ENCODE results near the gene COL6A3.

Gene COL6A3

DNA sequence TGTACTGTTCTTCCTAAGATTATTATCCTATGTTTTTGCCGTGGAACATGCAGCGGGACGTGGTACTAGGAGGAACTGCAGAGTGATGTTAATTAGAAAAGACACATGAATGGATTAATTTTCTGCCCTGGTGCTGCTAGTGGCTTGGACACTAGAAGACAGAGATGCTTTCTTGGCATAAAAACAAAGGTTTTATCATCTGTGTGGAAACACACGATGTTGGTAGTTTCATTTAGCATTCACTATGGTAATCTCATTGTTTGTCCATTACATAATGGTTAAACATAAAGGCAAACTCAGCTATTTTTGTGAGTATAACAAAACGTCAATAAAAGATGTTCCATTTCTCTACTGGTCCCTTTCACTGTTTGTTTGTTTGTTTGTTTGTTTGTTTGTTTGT, 22.8 kb downstream of the COL6A3 start:
- CTCF ChIA-PET = interaction anchor here (1.1 kb wide), 1 partner anchor 19 kb away, joined by 3 read pairs; no protein-coding TSS in a partner anchor
- TF ChIP-seq ZNF837 (tag by site-specific recombination; IDR thresholded peaks at IDR 0.05) = no peak
- no peak for TF ChIP-seq ZNF747 (tag by site-specific recombination; IDR thresholded peaks at IDR 0.05)
- no peak for TF ChIP-seq ZNF660 (tag by site-specific recombination; IDR thresholded peaks at IDR 0.05)
- no peak for TF ChIP-seq ZNF791 (tag by site-specific recombination; IDR thresholded peaks at IDR 0.05)
- no peak for TF ChIP-seq ZNF311 (tag by site-specific recombination; IDR thresholded peaks at IDR 0.05; ENCODE audit: borderline replicate concordance)
- TF ChIP-seq, protein P1, sequence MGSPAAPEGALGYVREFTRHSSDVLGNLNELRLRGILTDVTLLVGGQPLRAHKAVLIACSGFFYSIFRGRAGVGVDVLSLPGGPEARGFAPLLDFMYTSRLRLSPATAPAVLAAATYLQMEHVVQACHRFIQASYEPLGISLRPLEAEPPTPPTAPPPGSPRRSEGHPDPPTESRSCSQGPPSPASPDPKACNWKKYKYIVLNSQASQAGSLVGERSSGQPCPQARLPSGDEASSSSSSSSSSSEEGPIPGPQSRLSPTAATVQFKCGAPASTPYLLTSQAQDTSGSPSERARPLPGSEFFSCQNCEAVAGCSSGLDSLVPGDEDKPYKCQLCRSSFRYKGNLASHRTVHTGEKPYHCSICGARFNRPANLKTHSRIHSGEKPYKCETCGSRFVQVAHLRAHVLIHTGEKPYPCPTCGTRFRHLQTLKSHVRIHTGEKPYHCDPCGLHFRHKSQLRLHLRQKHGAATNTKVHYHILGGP (tag by site-specific recombination; IDR thresholded peaks at IDR 0.05) = no peak
- TF ChIP-seq, protein P2, sequence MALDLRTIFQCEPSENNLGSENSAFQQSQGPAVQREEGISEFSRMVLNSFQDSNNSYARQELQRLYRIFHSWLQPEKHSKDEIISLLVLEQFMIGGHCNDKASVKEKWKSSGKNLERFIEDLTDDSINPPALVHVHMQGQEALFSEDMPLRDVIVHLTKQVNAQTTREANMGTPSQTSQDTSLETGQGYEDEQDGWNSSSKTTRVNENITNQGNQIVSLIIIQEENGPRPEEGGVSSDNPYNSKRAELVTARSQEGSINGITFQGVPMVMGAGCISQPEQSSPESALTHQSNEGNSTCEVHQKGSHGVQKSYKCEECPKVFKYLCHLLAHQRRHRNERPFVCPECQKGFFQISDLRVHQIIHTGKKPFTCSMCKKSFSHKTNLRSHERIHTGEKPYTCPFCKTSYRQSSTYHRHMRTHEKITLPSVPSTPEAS (tag by site-specific recombination; IDR thresholded peaks at IDR 0.05) = no peak
- no peak for TF ChIP-seq ZNF324 (tag by site-specific recombination; IDR thresholded peaks at IDR 0.05)
- TF ChIP-seq GLI2 (tag by site-specific recombination; IDR thresholded peaks at IDR 0.05; ENCODE audit: borderline replicate concordance, low read depth) = no peak
- TF ChIP-seq, protein P3, sequence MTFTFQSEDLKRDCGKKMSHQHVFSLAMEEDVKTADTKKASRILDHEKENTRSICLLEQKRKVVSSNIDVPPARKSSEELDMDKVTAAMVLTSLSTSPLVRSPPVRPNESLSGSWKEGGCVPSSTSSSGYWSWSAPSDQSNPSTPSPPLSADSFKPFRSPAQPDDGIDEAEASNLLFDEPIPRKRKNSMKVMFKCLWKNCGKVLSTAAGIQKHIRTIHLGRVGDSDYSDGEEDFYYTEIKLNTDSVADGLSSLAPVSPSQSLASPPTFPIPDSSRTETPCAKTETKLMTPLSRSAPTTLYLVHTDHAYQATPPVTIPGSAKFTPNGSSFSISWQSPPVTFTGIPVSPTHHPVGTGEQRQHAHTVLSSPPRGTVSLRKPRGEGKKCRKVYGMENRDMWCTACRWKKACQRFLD (tag by site-specific recombination; IDR thresholded peaks at IDR 0.05) = no peak
- TF ChIP-seq ZNF629 (tag by site-specific recombination; IDR thresholded peaks at IDR 0.05) = no peak

DNA sequence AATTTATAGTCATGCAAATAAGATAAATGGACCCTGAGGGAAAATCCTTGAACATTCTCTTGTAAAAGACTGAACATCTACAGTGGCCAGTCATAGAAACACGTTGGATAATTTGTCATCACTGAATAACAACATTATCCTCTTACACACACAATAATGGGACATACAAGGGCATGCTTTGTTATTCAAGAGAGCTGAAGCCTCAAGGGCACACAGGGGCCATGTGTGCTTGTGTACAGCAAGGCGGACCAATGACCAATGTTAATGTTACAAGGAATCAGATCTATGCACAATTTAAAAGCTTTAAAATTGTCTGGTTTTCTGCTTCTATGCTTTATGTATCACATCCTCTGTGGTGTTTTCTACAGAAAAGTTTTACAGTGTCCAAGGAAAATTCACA, 23.7 kb downstream of the COL6A3 start:
- H3K27ac ChIP-seq (ENCODE audit: extremely low read depth, low read depth, low read length) = no peak overlapping the region
- ChIA-PET CTCF (interaction anchor here (1.1 kb wide), 1 partner anchor 19 kb away, joined by 3 read pairs; no protein-coding TSS in a partner anchor), POLR2A (no interaction called here)
- no peaks in the 10 kb centered on the region for H3K9me3 ChIP-seq (ENCODE audit: control insufficient read depth, insufficient read depth, low read depth, low read length)
- no peaks in the 10 kb centered on the region for H3K36me3 ChIP-seq (ENCODE audit: control insufficient read depth in 2 of 2, insufficient read depth in 1 of 2, low read length in 2 of 2)
- H3K4me3 ChIP-seq (ENCODE audit: low read depth, low read length) = no peak overlapping the region
- TF ChIP-seq OVOL3 (tag by site-specific recombination; IDR thresholded peaks at IDR 0.05) (no peak), ZNF707 (tag by site-specific recombination; IDR thresholded peaks at IDR 0.05) (no peak), ZNF792 (tag by site-specific recombination; IDR thresholded peaks at IDR 0.05) (no peak), ZBTB1 (tag by site-specific recombination; IDR thresholded peaks at IDR 0.05) (no peak), TCF7L2 (IDR thresholded peaks at IDR 0.05; ENCODE audit: borderline replicate concordance, low read depth, low read length) (no peak), ZNF239 (tag by site-specific recombination; IDR thresholded peaks at IDR 0.05) (no peak), ZNF776 (tag by site-specific recombination; IDR thresholded peaks at IDR 0.05; ENCODE audit: borderline replicate concordance) (no peak), ZNF600 (tag by site-specific recombination; IDR thresholded peaks at IDR 0.05) (no peak)
- H3K4me1 ChIP-seq (ENCODE audit: control insufficient read depth, insufficient read depth, low read length) = no peaks in the 10 kb centered on the region

More for the DNA sequence above, 22.8 kb downstream of the COL6A3 start:
- Histone ChIP-seq H3K27ac (ENCODE audit: extremely low read depth, low read depth, low read length) (no peak overlapping the region), H3K36me3 (ENCODE audit: control insufficient read depth in 2 of 2, insufficient read depth in 1 of 2, low read length in 2 of 2) (no peaks in the 10 kb centered on the region), H3K4me3 (ENCODE audit: low read depth, low read length) (no peak overlapping the region), H3K9me3 (ENCODE audit: control insufficient read depth, insufficient read depth, low read depth, low read length) (no peaks in the 10 kb centered on the region), H3K4me1 (ENCODE audit: control insufficient read depth, insufficient read depth, low read length) (no peaks in the 10 kb centered on the region)
- POLR2A ChIA-PET = no interaction called here

DNA sequence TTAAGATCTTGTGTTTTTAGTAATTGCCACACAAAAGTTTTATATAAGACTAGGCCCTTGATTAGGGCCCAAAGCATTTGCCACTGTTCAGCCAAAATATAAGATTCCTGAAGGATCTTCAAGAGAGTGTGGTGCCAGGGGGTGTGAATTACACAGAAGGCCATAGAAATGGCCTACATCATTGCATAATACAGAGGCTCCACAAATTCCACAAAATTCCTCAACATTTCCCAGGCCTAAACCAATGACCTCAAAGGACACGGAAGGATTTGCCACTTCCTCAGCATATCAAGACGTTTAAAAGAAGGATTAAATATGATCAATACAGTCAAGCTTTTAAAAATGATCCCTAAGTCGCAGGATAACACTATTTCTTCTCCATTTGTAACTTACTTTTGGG, 24.1 kb downstream of the COL6A3 start:
- no peak for TF ChIP-seq EGR2 (tag by site-specific recombination; IDR thresholded peaks at IDR 0.05; ENCODE audit: low read depth)
- TF ChIP-seq ZNF311 (tag by site-specific recombination; IDR thresholded peaks at IDR 0.05; ENCODE audit: borderline replicate concordance) = no peak
- TF ChIP-seq, protein P4, sequence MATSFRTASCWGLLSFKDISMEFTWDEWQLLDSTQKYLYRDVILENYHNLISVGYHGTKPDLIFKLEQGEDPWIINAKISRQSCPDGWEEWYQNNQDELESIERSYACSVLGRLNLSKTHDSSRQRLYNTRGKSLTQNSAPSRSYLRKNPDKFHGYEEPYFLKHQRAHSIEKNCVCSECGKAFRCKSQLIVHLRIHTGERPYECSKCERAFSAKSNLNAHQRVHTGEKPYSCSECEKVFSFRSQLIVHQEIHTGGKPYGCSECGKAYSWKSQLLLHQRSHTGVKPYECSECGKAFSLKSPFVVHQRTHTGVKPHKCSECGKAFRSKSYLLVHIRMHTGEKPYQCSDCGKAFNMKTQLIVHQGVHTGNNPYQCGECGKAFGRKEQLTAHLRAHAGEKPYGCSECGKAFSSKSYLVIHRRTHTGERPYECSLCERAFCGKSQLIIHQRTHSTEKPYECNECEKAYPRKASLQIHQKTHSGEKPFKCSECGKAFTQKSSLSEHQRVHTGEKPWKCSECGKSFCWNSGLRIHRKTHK (tag by site-specific recombination; IDR thresholded peaks at IDR 0.05) = no peak
- TF ChIP-seq ZNF174 (tag by site-specific recombination; IDR thresholded peaks at IDR 0.05) = no peak
- no peak for TF ChIP-seq ZNF423 (tag by site-specific recombination; IDR thresholded peaks at IDR 0.05)
- TF ChIP-seq, protein P5, sequence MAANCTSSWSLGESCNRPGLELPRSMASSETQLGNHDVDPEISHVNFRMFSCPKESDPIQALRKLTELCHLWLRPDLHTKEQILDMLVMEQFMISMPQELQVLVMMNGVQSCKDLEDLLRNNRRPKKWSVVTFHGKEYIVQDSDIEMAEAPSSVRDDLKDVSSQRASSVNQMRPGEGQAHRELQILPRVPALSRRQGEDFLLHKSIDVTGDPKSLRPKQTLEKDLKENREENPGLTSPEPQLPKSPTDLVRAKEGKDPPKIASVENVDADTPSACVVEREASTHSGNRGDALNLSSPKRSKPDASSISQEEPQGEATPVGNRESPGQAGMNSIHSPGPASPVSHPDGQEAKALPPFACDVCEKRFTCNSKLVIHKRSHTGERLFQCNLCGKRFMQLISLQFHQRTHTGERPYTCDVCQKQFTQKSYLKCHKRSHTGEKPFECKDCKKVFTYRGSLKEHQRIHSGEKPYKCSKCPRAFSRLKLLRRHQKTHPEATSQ (tag by site-specific recombination; IDR thresholded peaks at IDR 0.05) = no peak
- TF ChIP-seq REPIN1 (tag by site-specific recombination; IDR thresholded peaks at IDR 0.05; ENCODE audit: low read depth) = no peak
- TF ChIP-seq ZNF514 (tag by site-specific recombination; IDR thresholded peaks at IDR 0.05) = no peak
- Histone ChIP-seq H3K27ac (ENCODE audit: extremely low read depth, low read depth, low read length) (no peak overlapping the region), H3K9me3 (ENCODE audit: control insufficient read depth, insufficient read depth, low read depth, low read length) (no peaks in the 10 kb centered on the region), H3K4me3 (ENCODE audit: low read depth, low read length) (no peak overlapping the region), H3K36me3 (ENCODE audit: control insufficient read depth in 2 of 2, insufficient read depth in 1 of 2, low read length in 2 of 2) (no peaks in the 10 kb centered on the region), H3K4me1 (ENCODE audit: control insufficient read depth, insufficient read depth, low read length) (no peaks in the 10 kb centered on the region)
- CTCF ChIA-PET = interaction anchor here (0.6 kb wide), 1 partner anchor 1352 kb away, joined by 3 read pairs; no protein-coding TSS in a partner anchor
- POLR2A ChIA-PET = no interaction called here
